Measurements from ENCODE around the gene PLPPR1.
A peak's percentile ranks its signal among the peaks of the same experiment; 100 is the strongest.

PLPPR1 gene

DNA sequence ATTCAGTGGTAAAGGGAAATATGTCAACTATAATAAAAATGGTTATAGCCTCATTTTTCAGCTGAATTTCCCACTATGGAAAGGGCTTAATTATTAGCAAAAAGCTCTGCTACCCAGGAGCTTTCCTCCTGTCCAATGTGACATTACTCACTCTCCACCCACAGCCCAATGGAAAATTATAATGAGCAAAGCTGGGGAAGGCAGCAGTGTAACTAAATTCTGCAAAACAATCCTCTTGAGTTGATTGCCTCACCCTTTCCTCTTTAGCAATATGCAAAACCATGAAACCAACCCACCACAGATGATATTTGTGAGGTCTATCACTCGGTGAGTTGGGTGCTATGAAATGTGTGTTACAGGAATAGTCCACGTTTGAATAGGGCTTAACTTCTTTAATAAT, 14.0 kb upstream of the PLPPR1 start:
- no peak for TF ChIP-seq CTCF (IDR thresholded peaks at IDR 0.05; ENCODE audit: insufficient read depth, low read depth, low read length, missing control alignments)
- DNase-seq (ENCODE audit: low read depth): no peak
- no peak overlapping the region for H3K4me3 ChIP-seq (ENCODE audit: low read length)

- no peak for DNase-seq (ENCODE audit: low read depth)
- TF ChIP-seq CTCF (IDR thresholded peaks at IDR 0.05; ENCODE audit: insufficient read depth, low read depth, low read length, missing control alignments): no peak
- H3K4me3 ChIP-seq (ENCODE audit: low read length): no peak overlapping the region
These were observed 10.1 kb upstream of the PLPPR1 start for GRCh38 chr9:101018467-101018866.

DNA sequence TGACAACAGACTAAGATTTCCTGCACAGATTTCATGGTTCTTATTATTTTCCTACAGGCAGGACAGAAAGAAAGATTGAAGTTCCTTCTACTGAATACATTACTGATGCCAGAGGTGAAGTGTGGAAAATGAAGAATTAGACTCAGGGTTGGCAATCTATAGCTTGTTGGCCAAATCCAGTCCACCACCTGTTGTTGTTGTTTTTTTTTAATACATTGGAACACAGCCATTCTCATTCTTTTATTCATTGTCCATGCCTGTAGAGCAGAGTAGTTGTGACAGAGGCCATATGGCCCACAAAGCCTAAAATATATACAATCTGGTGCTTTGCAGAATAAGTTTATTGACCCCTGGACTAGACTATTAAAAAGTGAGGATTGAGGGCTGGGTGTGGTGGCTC, 5.8 kb upstream of the PLPPR1 start:
- no peak for DNase-seq (ENCODE audit: low read depth)
- no peak overlapping the region for H3K4me3 ChIP-seq (ENCODE audit: low read length)
- no peak for TF ChIP-seq CTCF (IDR thresholded peaks at IDR 0.05; ENCODE audit: insufficient read depth, low read depth, low read length, missing control alignments)

DNA sequence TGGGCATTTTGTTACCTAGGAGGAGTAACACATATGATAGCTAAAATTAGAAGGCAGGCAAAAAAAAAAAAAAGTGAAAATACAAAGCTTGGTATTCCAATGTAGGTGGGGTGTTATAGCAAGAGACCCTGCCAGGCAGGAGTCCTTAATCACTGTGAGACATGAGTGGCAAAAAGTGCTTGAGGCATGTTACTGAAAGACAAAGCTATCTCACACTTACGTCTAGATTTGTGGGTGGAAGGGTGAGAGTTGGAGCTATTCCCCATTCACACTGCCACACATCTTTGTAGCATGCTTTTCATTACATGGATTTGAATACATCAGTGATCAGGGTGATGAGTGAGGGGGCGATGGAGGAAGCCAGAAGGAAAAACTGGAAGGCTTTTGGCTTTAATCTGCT, 2.6 kb upstream of the PLPPR1 start:
- TF ChIP-seq CTCF (IDR thresholded peaks at IDR 0.05; ENCODE audit: insufficient read depth, low read depth, low read length, missing control alignments): no peak
- no peak overlapping the region for H3K4me3 ChIP-seq (ENCODE audit: low read length)
- no peak for DNase-seq (ENCODE audit: low read depth)

DNA sequence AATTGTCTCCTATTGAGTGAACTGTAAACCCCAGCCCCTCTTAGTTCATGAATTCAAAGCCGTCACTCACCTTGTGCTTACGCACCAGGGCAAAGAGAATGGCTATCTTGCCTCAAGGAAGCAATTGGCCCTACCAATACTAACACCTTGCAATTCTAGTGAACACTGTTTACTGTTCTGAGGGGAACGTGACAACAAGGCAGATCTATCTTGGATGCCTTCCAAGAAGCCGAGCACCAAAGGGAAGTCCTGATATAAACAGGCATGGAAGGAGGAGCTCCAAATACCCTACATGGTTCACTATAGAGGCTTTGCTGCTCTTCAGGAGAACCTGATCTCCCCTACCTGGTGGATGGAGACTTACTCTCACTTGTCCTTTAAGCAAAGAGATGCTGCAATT, 1.7 kb upstream of the PLPPR1 start:
- H3K4me3 ChIP-seq (ENCODE audit: low read length): no peak overlapping the region
- TF ChIP-seq CTCF (IDR thresholded peaks at IDR 0.05; ENCODE audit: insufficient read depth, low read depth, low read length, missing control alignments): no peak
- DNase-seq (ENCODE audit: low read depth): no peak

DNA sequence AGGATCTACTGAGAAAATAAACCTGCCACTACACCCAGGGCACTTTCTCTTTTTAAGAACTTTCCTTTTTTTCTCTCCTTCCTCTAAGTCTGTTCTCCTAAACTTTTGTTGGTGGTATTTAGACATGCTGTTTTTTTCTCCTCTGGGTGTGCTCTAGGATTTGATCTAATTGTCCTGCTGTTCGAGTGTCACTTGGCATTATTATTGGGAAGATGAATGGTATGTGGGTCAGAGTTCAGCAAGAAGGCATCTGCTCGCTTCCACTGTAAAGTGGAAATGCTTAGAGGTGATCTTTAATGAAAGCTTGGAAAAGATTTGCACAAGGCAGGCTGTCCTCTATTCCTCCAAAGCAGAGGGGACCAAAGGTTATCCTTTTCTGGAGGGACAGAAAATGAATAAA, 1.3 kb upstream of the PLPPR1 start:
- TF ChIP-seq CTCF (IDR thresholded peaks at IDR 0.05; ENCODE audit: insufficient read depth, low read depth, low read length, missing control alignments): no peak
- no peak overlapping the region for H3K4me3 ChIP-seq (ENCODE audit: low read length)
- no peak for DNase-seq (ENCODE audit: low read depth)

- no peak for TF ChIP-seq CTCF (IDR thresholded peaks at IDR 0.05; ENCODE audit: insufficient read depth, low read depth, low read length, missing control alignments)
- DNase-seq (ENCODE audit: low read depth): no peak
- H3K4me3 ChIP-seq (ENCODE audit: low read length): peak overlapping the region; percentile 51
These were observed 688 bp upstream of the PLPPR1 start for GRCh38 chr9:101027733-101028345.

Measured in epithelial cell of esophagus (primary cell).